ENCODE measurements around the gene POLE.
A peak's percentile ranks its signal among the peaks of the same experiment; 100 is the strongest.

DNA sequence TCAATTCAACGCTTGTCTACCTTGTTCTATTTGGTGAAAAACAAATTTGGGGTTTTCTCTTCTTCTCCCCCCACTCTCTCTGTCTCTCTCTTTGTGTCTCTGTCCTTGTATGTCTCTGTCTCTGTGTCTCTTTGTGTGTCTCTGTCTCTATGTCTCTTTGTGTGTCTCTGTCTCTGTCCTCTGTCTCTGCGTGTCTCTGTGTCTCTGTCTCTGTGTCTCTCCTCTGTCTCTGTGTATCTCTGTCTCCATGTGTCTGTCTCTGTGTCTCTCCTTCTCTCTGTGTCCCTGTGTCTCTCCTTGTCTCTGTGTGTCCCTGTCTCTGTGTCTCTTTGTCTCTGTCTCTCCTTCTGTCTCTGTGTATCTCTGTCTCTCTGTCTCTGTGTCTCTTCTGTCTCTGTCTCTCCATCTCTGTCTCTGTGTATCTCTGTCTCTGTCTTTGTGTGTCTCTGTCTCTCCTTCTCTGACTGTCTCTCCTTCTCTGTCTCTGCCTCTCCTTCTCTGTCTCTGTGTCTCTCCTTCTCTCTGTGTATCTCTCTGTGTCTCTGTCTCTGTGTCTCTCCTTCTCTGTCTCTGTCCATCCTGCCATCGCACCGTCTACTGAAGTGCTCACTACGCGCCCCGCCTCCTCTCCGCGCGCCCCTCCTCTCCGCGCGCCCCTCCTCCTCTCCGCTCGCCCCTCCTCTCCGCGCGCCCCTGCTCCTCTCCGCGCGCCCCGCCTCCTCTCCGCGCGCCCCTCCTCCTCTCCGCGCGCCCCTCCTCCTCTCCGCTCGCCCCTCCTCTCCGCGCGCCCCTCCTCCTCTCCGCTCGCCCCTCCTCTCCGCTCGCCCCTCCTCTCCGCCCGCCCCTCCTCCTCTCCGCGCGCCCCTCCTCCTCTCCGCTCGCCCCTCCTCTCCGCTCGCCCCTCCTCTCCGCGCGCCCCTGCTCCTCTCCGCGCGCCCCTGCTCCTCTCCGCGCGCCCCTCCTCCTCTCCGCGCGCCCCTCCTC lies 89.5 kb downstream of the POLE start:
- TF ChIP-seq ZFHX2 (tag by site-specific recombination; conservative IDR thresholded peaks at IDR 0.05) = peak; percentile 30; the same call in 1 of the 2 replicates
- no peak; the same call in 1 of the 2 replicates for TF ChIP-seq BCL11A (tag by site-specific recombination; IDR thresholded peaks at IDR 0.05; ENCODE audit: low read depth)
- TF ChIP-seq ZNF777 (tag by site-specific recombination; IDR thresholded peaks at IDR 0.05; ENCODE audit: borderline replicate concordance) = no peak

Measured in HEK293 (cell line).